OCI-LY3 (cell line): ENCODE measurements around the gene HIVEP3.

ENCODE experiments used
- CTCF ChIP-seq: fragments of 200-600, 300-600 bp; sonication (generic); IDR thresholded peaks from 2 replicates; pipeline ENCODE4 v1.5.1; 2014; ENCODE audit warnings: antibody characterized with exemption, low read length, low read depth
- EZH2phosphoT487 ChIP-seq: fragments of 200-600 bp; shearing (Covaris generic); IDR thresholded peaks from 2 replicates; pipeline ENCODE4 v1.6.1; 2018; ENCODE audit warnings: antibody characterized with exemption, mixed run types, low read depth

- no peak for TF ChIP-seq CTCF
- no peak for TF ChIP-seq EZH2phosphoT487
Measured at GRCh38 chr1:41870076-41870562, 48.6 kb downstream of the HIVEP3 start.
